Measurements from ENCODE around the gene SHB. TPM values are rescaled to one million over a fixed set of nuclear protein-coding genes. Genes with fewer than 3 reads are reported as not detected.

Gene SHB
- total RNA-seq, 1 experiment from 2014 or later = 28.7 TPM

GRCh38 chr9:38044706-38045105 lies 24.3 kb downstream of the SHB start:
- Histone ChIP-seq H3K9ac (ENCODE audit: low read length) (no peak overlapping the region), H3K4me1 (ENCODE audit: control insufficient read depth in 1 of 2, insufficient read depth in 2 of 2, low read length in 2 of 2) (peaks cover 52 to 94% of the 10 kb centered on the region in 2 experiments), H2AFZ (ENCODE audit: low read depth, low read length, poor library complexity, severe bottlenecking) (no peak overlapping the region), H3K79me2 (ENCODE audit: insufficient read depth, low read length) (peaks cover 91% of the 10 kb centered on the region), H3K9me3 (ENCODE audit: control insufficient read depth in 1 of 2, insufficient read depth in 1 of 2, low read depth in 1 of 2, low read length in 2 of 2) (no peaks in the 10 kb centered on the region), H3K36me3 (ENCODE audit: control insufficient read depth in 1 of 2, insufficient read depth in 2 of 2, low read length in 2 of 2) (no peaks in the 10 kb centered on the region; a peak in 1 of 4 replicates), H3K9me2 (ENCODE audit: insufficient read depth) (no peaks in the 10 kb centered on the region), H3K4me2 (ENCODE audit: low read length) (no peak overlapping the region), H3K4me3 (replicated peaks in 1 of 2; ENCODE audit: low read depth in 1 of 2, low read length in 2 of 2) (no peak overlapping the region), H3K27me3 (ENCODE audit: insufficient read depth, low read length) (no peaks in the 10 kb centered on the region), H3K27ac (ENCODE audit: low read depth, low read length) (no peak overlapping the region), H4K20me1 (ENCODE audit: insufficient read depth) (no peaks in the 10 kb centered on the region; the same call in 1 of the 2 replicates)
- RAD21 ChIA-PET (ENCODE audit: low non-redundant PET in 1 of 2, low total read pairs in 2 of 2, uncharacterized antibody in 2 of 2, unreplicated experiment in 2 of 2) = no interaction called here
- BruUV-seq (replicated peaks) = no TSS peak
- no peak for ATAC-seq
- intact Hi-C loops (cut with micrococcal nuclease) = no loop called here
- no peak for DNase-seq (ENCODE audit: low read depth, low spot score)
- POLR2A ChIA-PET = no interaction called here
- CTCF ChIA-PET = no interaction called here
- no peak for TF ChIP-seq EZH2phosphoT487 (IDR thresholded peaks at IDR 0.05; ENCODE audit: borderline replicate concordance)
- no peak for TF ChIP-seq YY1 (IDR thresholded peaks at IDR 0.05; ENCODE audit: extremely low read depth, insufficient replicate concordance, low read depth, low read length)
- TF ChIP-seq JUND (IDR thresholded peaks at IDR 0.05) = no peak
- TF ChIP-seq RAD21 (IDR thresholded peaks at IDR 0.05; ENCODE audit: low read depth) = no peak
- no peak for TF ChIP-seq CBX3 (IDR thresholded peaks at IDR 0.05; ENCODE audit: low read depth)
- no peak for TF ChIP-seq ATF3 (IDR thresholded peaks at IDR 0.05)
- no peak for TF ChIP-seq FOSL1 (IDR thresholded peaks at IDR 0.05; ENCODE audit: low read depth)
- no peak for TF ChIP-seq TCF7L2 (IDR thresholded peaks at IDR 0.05; ENCODE audit: borderline replicate concordance, extremely low read depth, insufficient read depth, insufficient read length)
- no peak for TF ChIP-seq REST (IDR thresholded peaks at IDR 0.05; ENCODE audit: low read depth)
- no peak for TF ChIP-seq SIN3A (IDR thresholded peaks at IDR 0.05; ENCODE audit: low read depth)
- no peak for TF ChIP-seq ELF1 (IDR thresholded peaks at IDR 0.05; ENCODE audit: borderline replicate concordance, low read depth)
